GM12872 (cell line): ENCODE measurements around the gene BMP7.

ENCODE experiments used
- TF ChIP-seq, protein P1 (sequence below): IDR thresholded peaks from 3 replicates; pipeline ENCODE4 v1.5.1; 2011; ENCODE audit warnings: low read depth, mild to moderate bottlenecking, low read length, moderate library complexity; ENCODE audit not compliant: insufficient read depth

The BMP7 gene

DNA sequence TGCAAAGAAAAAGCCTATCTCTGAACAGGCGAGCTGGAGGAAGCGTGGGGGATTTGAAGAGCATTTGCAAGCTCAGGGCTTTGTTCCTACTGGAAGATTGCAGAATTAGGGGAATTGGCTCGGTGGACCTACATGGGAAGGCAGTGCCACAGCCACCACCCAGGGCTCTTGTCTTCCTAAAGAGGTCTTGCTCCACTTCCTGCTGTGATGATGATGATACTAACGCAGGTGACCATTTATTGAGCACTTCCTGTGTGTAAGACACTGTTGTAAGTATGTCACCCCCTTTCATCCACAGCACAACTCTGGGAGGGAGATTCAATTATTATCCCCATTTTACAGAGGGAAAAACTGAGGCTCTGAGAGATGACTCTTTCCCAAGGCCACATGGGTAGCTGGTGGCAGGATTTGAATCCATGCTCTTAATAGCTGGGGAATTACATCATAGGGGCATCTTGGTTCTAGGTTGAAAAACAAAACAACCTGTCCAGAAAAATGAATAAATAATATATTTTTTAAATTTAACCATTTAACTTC, 41.2 kb downstream of the BMP7 start:
- TF ChIP-seq, protein P1, sequence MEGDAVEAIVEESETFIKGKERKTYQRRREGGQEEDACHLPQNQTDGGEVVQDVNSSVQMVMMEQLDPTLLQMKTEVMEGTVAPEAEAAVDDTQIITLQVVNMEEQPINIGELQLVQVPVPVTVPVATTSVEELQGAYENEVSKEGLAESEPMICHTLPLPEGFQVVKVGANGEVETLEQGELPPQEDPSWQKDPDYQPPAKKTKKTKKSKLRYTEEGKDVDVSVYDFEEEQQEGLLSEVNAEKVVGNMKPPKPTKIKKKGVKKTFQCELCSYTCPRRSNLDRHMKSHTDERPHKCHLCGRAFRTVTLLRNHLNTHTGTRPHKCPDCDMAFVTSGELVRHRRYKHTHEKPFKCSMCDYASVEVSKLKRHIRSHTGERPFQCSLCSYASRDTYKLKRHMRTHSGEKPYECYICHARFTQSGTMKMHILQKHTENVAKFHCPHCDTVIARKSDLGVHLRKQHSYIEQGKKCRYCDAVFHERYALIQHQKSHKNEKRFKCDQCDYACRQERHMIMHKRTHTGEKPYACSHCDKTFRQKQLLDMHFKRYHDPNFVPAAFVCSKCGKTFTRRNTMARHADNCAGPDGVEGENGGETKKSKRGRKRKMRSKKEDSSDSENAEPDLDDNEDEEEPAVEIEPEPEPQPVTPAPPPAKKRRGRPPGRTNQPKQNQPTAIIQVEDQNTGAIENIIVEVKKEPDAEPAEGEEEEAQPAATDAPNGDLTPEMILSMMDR = no peak

DNA sequence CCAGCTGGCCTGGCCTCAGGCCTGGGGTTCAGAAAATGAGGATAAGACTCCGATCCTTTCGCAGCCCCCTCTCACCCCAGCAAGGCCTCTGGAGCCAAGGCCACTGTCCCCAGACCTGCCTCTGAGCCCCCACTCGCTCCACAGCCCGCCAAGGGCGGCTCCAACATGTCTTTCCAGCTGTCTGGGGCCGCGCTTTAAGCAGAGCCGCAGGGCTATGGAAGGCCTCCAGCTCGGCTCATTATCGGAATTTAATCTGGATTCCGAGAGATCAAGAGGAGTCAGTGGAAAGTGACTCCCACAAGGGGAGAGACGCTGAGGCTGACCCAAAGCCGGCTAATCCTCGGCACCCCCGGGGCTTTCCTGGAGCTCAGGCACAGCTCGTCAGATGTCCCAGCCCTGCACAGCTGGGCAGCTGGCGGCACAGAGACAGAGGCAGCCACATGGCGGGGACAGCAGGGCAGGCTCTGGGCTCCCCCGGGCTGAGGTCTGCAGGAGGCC, 41.8 kb downstream of the BMP7 start:
- TF ChIP-seq, protein P1 = no peak

DNA sequence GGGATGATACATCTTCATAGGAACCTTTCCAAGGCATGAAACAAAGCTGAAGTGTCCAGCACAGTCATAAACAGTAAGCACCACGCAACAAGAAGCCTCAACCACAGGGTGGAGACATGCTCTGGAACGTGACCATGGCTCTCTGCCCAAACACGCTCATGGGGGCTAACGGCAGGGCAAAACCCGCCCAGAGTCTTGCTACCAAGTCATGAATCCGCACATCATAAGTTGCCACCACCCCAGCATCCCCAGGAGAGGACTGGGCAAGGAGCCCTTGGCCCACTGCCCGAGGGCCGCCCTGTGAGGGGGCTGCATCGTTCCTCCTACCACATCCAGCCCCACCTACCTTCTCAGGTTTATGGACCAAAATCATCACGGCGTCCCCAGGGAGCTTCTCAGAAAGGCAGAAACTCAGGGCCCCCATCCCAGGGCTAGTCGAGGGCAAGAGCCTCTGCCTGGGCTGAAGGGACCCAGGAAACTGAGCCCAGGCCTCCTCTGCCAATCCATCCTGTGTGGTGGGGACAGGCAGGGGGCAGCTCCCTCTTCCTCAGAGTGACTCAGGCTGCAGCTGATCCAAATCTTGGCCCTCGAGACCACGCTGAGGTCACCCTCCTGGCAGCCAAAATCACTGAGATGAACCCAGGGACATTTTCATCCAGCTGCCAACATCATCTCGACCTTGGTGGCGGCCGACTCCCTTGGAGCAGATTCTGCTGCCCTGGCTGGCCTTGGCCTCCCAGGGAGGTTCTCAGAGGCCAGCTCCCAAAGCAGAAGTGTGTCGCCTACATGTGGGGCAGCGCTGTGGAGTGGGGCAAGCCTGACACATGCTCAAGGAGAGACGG, 42.6 kb downstream of the BMP7 start:
- TF ChIP-seq, protein P1 = no peak

DNA sequence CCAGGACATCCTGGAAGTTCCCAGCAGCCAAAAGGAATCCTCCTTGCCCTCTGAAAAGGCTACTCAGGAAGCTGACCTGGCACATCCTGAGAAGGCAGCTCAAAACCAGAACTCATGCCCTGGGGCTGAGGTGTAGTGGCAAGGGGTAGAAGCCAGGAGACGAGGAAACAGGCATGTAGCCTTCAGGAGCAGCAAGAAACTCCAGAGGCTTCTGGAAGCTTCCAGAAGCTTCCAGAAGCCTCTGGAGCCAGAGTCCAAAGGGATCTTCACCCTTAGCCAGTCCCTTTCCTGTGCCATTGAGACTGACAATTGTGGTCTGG, 43.9 kb downstream of the BMP7 start:
- TF ChIP-seq, protein P1 = no peak

DNA sequence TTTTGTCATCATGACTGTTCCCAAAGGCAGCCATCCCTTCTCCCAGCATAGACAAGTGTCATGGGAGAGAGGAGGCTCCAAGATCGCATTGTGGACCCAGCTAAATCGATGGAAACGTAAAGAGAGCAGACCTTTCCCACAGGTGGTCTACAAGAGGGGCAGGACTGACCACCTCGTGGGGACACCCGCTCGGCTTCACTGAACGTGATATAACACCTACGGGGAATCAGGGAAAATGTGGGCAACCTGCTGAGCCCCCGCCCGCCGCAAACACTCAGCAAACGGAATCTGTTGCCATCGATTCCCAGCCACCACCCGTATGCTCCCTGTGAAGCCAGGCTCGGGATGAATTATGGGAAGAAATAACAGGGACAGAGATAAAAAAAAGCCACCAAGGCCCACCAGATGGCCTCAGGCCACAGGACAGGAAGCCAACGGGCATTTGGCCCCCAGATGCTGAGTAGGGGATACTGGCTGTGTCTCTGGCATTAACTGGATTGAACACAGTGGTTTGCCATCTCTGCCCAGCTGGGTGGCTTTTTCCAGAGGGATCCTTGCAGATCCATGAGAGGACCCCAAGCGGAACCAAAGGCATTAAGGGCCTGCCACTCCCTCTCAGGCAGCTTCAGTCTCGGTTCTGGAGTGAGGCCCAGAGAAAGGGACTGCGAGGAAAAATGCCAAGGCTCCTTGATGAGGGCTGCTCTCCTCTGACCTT, 44.4 kb downstream of the BMP7 start:
- TF ChIP-seq, protein P1 = no peak

DNA sequence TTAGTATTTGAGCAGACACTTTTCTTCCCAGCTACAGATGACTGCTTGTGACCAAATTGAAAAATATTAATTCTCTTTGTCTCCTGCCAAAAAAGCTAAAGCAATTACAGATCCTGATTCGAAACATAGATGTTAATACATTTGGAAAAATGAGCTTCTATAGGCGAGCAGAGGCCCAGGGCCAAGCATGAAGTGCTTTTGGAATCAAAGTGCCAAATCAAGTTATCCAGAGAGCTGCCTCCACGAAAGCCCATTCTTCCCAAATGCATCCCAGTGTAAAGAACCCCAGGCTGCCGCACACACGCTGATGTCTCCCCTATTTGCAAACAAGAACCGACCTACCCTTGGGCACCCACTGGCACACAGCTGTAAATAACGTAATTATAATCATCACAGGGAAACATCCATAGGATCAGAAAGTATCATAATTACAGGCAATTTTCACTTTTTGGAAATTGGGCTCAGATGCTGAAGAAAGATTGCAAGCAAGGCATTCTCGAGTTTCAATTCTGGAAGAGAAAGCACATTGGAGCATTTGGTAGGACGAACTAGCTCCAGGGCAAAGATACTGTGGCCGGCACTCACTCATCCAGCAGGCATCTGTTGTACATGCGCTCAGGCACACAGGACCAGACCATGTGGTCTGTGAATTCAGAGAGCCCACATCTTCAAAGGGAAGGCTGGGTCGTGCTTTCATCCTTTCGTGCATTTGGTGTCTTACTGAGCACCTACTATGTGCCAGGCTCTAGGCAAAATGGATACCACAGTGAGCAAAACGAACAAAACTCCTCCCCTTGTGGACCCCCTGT, 45.9 kb downstream of the BMP7 start:
- TF ChIP-seq, protein P1 = no peak
